ENCODE results near the gene DPYSL3.

DPYSL3 gene

GRCh38 chr5:147417135-147417813 is 92.6 kb downstream of the DPYSL3 start:
- Histone ChIP-seq H3K79me2 (ENCODE audit: insufficient read depth, low read length) (no peaks in the 10 kb centered on the region), H3K4me2 (ENCODE audit: low read depth, low read length, poor library complexity, severe bottlenecking) (no peak overlapping the region), H3K9ac (ENCODE audit: low read length) (no peak overlapping the region)

GRCh38 chr5:147415651-147416050 is 94.2 kb downstream of the DPYSL3 start:
- TF ChIP-seq EZH2phosphoT487 (conservative IDR thresholded peaks at IDR 0.05; ENCODE audit: low read length) = no peak
- Histone ChIP-seq H3K9ac (ENCODE audit: low read length) (no peak overlapping the region), H3K4me2 (ENCODE audit: low read depth, low read length, poor library complexity, severe bottlenecking) (no peak overlapping the region), H3K27ac (ENCODE audit: low read depth, low read length) (no peak overlapping the region), H2AFZ (ENCODE audit: low read depth, low read length, severe bottlenecking) (no peak overlapping the region), H4K20me1 (ENCODE audit: low read depth, low read length) (no peaks in the 10 kb centered on the region), H3K36me3 (ENCODE audit: low read length) (no peaks in the 10 kb centered on the region), H3K27me3 (ENCODE audit: low read length) (no peaks in the 10 kb centered on the region), H3K79me2 (ENCODE audit: insufficient read depth, low read length) (no peaks in the 10 kb centered on the region), H3K9me2 (replicated peaks; ENCODE audit: insufficient read depth, low read length) (no peaks in the 10 kb centered on the region), H3K9me3 (ENCODE audit: insufficient read depth, low read length) (no peaks in the 10 kb centered on the region), H3K4me3 (ENCODE audit: insufficient read depth, low read length, poor library complexity, severe bottlenecking) (no peak overlapping the region), H3F3A (ENCODE audit: insufficient read depth) (no peaks in the 10 kb centered on the region)

More at GRCh38 chr5:147417135-147417813, 92.6 kb downstream of the DPYSL3 start:
- Histone ChIP-seq H3K27ac (ENCODE audit: low read depth, low read length) (no peak overlapping the region), H4K20me1 (ENCODE audit: low read depth, low read length) (no peaks in the 10 kb centered on the region), H3F3A (ENCODE audit: insufficient read depth) (no peaks in the 10 kb centered on the region), H3K4me3 (ENCODE audit: insufficient read depth, low read length, poor library complexity, severe bottlenecking) (no peak overlapping the region), H3K36me3 (ENCODE audit: low read length) (no peaks in the 10 kb centered on the region), H2AFZ (ENCODE audit: low read depth, low read length, severe bottlenecking) (no peak overlapping the region), H3K9me3 (ENCODE audit: insufficient read depth, low read length) (no peaks in the 10 kb centered on the region), H3K9me2 (replicated peaks; ENCODE audit: insufficient read depth, low read length) (no peaks in the 10 kb centered on the region), H3K27me3 (ENCODE audit: low read length) (no peaks in the 10 kb centered on the region)
- no peak for TF ChIP-seq EZH2phosphoT487 (conservative IDR thresholded peaks at IDR 0.05; ENCODE audit: low read length)
- no peak for TF ChIP-seq CTCF (IDR thresholded peaks at IDR 0.05; ENCODE audit: insufficient read depth, low read length, poor library complexity, severe bottlenecking)

- Histone ChIP-seq H3K9me3 (ENCODE audit: insufficient read depth, low read length) (no peaks in the 10 kb centered on the region), H3K9me2 (replicated peaks; ENCODE audit: insufficient read depth, low read length) (no peaks in the 10 kb centered on the region), H3K9ac (ENCODE audit: low read length) (no peak overlapping the region), H3K27me3 (ENCODE audit: low read length) (no peaks in the 10 kb centered on the region), H3K79me2 (ENCODE audit: insufficient read depth, low read length) (no peaks in the 10 kb centered on the region), H2AFZ (ENCODE audit: low read depth, low read length, severe bottlenecking) (no peak overlapping the region), H3K4me3 (ENCODE audit: insufficient read depth, low read length, poor library complexity, severe bottlenecking) (no peak overlapping the region), H4K20me1 (ENCODE audit: low read depth, low read length) (no peaks in the 10 kb centered on the region), H3F3A (ENCODE audit: insufficient read depth) (no peaks in the 10 kb centered on the region), H3K4me2 (ENCODE audit: low read depth, low read length, poor library complexity, severe bottlenecking) (no peak overlapping the region), H3K27ac (ENCODE audit: low read depth, low read length) (no peak overlapping the region), H3K36me3 (ENCODE audit: low read length) (no peaks in the 10 kb centered on the region)
- no peak for TF ChIP-seq EZH2phosphoT487 (conservative IDR thresholded peaks at IDR 0.05; ENCODE audit: low read length)
- no peak for TF ChIP-seq CTCF (IDR thresholded peaks at IDR 0.05; ENCODE audit: insufficient read depth, low read length, poor library complexity, severe bottlenecking)
Observed at GRCh38 chr5:147413266-147413665, 96.6 kb downstream of the DPYSL3 start.

GRCh38 chr5:147412561-147412960 is 97.3 kb downstream of the DPYSL3 start:
- H3K36me3 ChIP-seq (ENCODE audit: low read length) = no peaks in the 10 kb centered on the region
- no peak overlapping the region for H3K4me2 ChIP-seq (ENCODE audit: low read depth, low read length, poor library complexity, severe bottlenecking)
- H4K20me1 ChIP-seq (ENCODE audit: low read depth, low read length) = no peaks in the 10 kb centered on the region
- H3K4me3 ChIP-seq (ENCODE audit: insufficient read depth, low read length, poor library complexity, severe bottlenecking) = no peak overlapping the region
- no peak overlapping the region for H2AFZ ChIP-seq (ENCODE audit: low read depth, low read length, severe bottlenecking)
- H3K9me2 ChIP-seq (replicated peaks; ENCODE audit: insufficient read depth, low read length) = no peaks in the 10 kb centered on the region
- no peaks in the 10 kb centered on the region for H3K79me2 ChIP-seq (ENCODE audit: insufficient read depth, low read length)
- H3K9ac ChIP-seq (ENCODE audit: low read length) = no peak overlapping the region
- no peaks in the 10 kb centered on the region for H3K27me3 ChIP-seq (ENCODE audit: low read length)
- H3F3A ChIP-seq (ENCODE audit: insufficient read depth) = no peaks in the 10 kb centered on the region
- TF ChIP-seq EZH2phosphoT487 (conservative IDR thresholded peaks at IDR 0.05; ENCODE audit: low read length) (no peak), CTCF (IDR thresholded peaks at IDR 0.05; ENCODE audit: insufficient read depth, low read length, poor library complexity, severe bottlenecking) (no peak)
- H3K9me3 ChIP-seq (ENCODE audit: insufficient read depth, low read length) = no peaks in the 10 kb centered on the region
- H3K27ac ChIP-seq (ENCODE audit: low read depth, low read length) = no peak overlapping the region

Data from SU-DHL-6 (cell line).